Thyroid gland (tissue), 4 donors: ENCODE data around the gene MEGF10.

Experiments used
- CTCF ChIP-seq, 6 experiments: fragments of 200-600 bp in 3 of 6; fragments of 450-650 bp in 3 of 6; sonication (generic) in 3 of 6; IDR thresholded peaks; one replicate each; pipeline ENCODE4 v1.5.1; 2016 to 2019; ENCODE audit warnings: antibody characterized with exemption in 6 of 6, mild to moderate bottlenecking in 2 of 6, inconsistent platforms in 1 of 6, moderate library complexity in 1 of 6
- POLR2A ChIP-seq, 2 donors: fragments of 450-650 bp; IDR thresholded peaks; one replicate each; pipeline ENCODE4 v1.6.1; 2017; ENCODE audit warnings: antibody characterized with exemption in 2 of 2, mild to moderate bottlenecking in 2 of 2, moderate library complexity in 1 of 2

GRCh38 chr5:127471211-127471610 lies 180.6 kb downstream of the MEGF10 start:
- no peak for TF ChIP-seq CTCF (IDR thresholded peaks at IDR 0.05)
- TF ChIP-seq POLR2A (IDR thresholded peaks at IDR 0.05): no peak
